Loucy (cell line): ENCODE data around the gene ALK.

Source experiments
- H2AFZ ChIP-seq: fragments of 200-600 bp; sonication (generic); 2 replicates; pipeline ENCODE4 v1.6.0; 2016; ENCODE audit warnings: antibody characterized with exemption, mild to moderate bottlenecking, low read length, moderate library complexity
- H3F3A ChIP-seq: fragments of 200-600 bp; 2 replicates; pipeline ENCODE4 v1.6.0; 2016; ENCODE audit warnings: antibody characterized with exemption, low read depth, mild to moderate bottlenecking
- H3K27me3 ChIP-seq: fragments of 200-600 bp; sonication (generic); 2 replicates; pipeline ENCODE4 v1.6.1; 2014; ENCODE audit warnings: low read length, mild to moderate bottlenecking; ENCODE audit not compliant: insufficient read depth, poor library complexity, severe bottlenecking
- H3K36me3 ChIP-seq: fragments of 200-600 bp; sonication (generic); 2 replicates; pipeline ENCODE4 v1.6.1; 2016; ENCODE audit warnings: low read length; ENCODE audit not compliant: insufficient read depth
- H3K4me1 ChIP-seq: fragments of 200-600 bp; sonication (generic); 2 replicates; pipeline ENCODE4 v1.5.1; 2014; ENCODE audit warnings: low read length, mild to moderate bottlenecking; ENCODE audit not compliant: insufficient read depth, poor library complexity, severe bottlenecking
- H3K4me2 ChIP-seq: fragments of 200-600 bp; sonication (generic); 2 replicates; pipeline ENCODE4 v1.6.0; 2014; ENCODE audit warnings: antibody characterized with exemption, low read length, low read depth, mild to moderate bottlenecking; ENCODE audit not compliant: poor library complexity, severe bottlenecking
- H3K4me3 ChIP-seq: fragments of 200-600 bp; sonication (generic); 2 replicates; pipeline ENCODE4 v1.5.1; 2014; ENCODE audit warnings: low read length, mild to moderate bottlenecking, mixed read lengths; ENCODE audit not compliant: poor library complexity, severe bottlenecking
- H3K79me2 ChIP-seq: fragments of 200-600 bp; sonication (generic); 2 replicates; pipeline ENCODE4 v1.6.1; 2014; ENCODE audit warnings: low read length; ENCODE audit not compliant: insufficient read depth
- H3K9ac ChIP-seq: fragments of 200-600 bp; sonication (generic); 2 replicates; pipeline ENCODE4 v1.6.0; 2014; ENCODE audit warnings: mild to moderate bottlenecking, low read depth, low read length, moderate library complexity; ENCODE audit not compliant: poor library complexity, severe bottlenecking
- H3K9me2 ChIP-seq: fragments of 200-600 bp; sonication (generic); replicated peaks from 2 replicates; pipeline ENCODE4 v1.6.1; 2016; ENCODE audit warnings: low read depth, low read length, mixed read lengths
- H3K9me3 ChIP-seq: fragments of 200-600 bp; sonication (generic); 2 replicates; pipeline ENCODE4 v1.6.1; 2014; ENCODE audit warnings: mild to moderate bottlenecking, antibody characterized with exemption, low read length, low read depth; ENCODE audit not compliant: insufficient read depth
- H4K20me1 ChIP-seq: fragments of 200-600 bp; sonication (generic); 2 replicates; pipeline ENCODE4 v1.6.0; 2014; ENCODE audit warnings: antibody characterized with exemption, low read length, mild to moderate bottlenecking; ENCODE audit not compliant: insufficient read depth, poor library complexity, severe bottlenecking
- CTCF ChIP-seq: fragments of 200-600 bp; sonication (generic); conservative IDR thresholded peaks from 2 replicates; pipeline ENCODE4 v1.5.1; 2014; ENCODE audit warnings: mild to moderate bottlenecking, antibody characterized with exemption, low read length
- EZH2phosphoT487 ChIP-seq: fragments of 200-600 bp; IDR thresholded peaks from 2 replicates; pipeline ENCODE4 v1.6.1; 2018; ENCODE audit warnings: antibody characterized with exemption, mild to moderate bottlenecking, moderate library complexity, borderline replicate concordance

The ALK gene

GRCh38 chr2:29351916-29352591 is 569.3 kb downstream of the ALK start:
- Histone ChIP-seq H2AFZ (no peak overlapping the region), H3K9me3 (no peaks in the 10 kb centered on the region), H3K9ac (no peak overlapping the region), H3K4me2 (no peak overlapping the region), H4K20me1 (no peaks in the 10 kb centered on the region), H3K4me1 (peaks cover 5% of the 10 kb centered on the region), H3K79me2 (no peaks in the 10 kb centered on the region), H3K9me2 (no peaks in the 10 kb centered on the region), H3K36me3 (no peaks in the 10 kb centered on the region), H3F3A (no peaks in the 10 kb centered on the region), H3K27me3 (no peaks in the 10 kb centered on the region), H3K4me3 (no peak overlapping the region)
- TF ChIP-seq EZH2phosphoT487 (no peak), CTCF (no peak)

GRCh38 chr2:29351248-29351647 is 570.1 kb downstream of the ALK start:
- Histone ChIP-seq H3K9me2 (no peaks in the 10 kb centered on the region), H3K9me3 (no peaks in the 10 kb centered on the region), H3K9ac (no peak overlapping the region), H3K4me1 (peaks cover 5% of the 10 kb centered on the region), H3K27me3 (no peaks in the 10 kb centered on the region), H3K36me3 (no peaks in the 10 kb centered on the region), H3F3A (no peaks in the 10 kb centered on the region), H4K20me1 (no peaks in the 10 kb centered on the region), H2AFZ (no peak overlapping the region), H3K4me2 (no peak overlapping the region), H3K79me2 (no peaks in the 10 kb centered on the region), H3K4me3 (no peak overlapping the region)
- TF ChIP-seq CTCF = no peak
- TF ChIP-seq EZH2phosphoT487 = no peak

- no peaks in the 10 kb centered on the region for H3F3A ChIP-seq
- H2AFZ ChIP-seq = no peak overlapping the region
- H3K27me3 ChIP-seq = no peaks in the 10 kb centered on the region
- no peak overlapping the region for H3K4me3 ChIP-seq
- H3K4me2 ChIP-seq = no peak overlapping the region
- TF ChIP-seq EZH2phosphoT487 (no peak), CTCF (no peak)
- no peaks in the 10 kb centered on the region for H3K9me3 ChIP-seq
- no peaks in the 10 kb centered on the region for H3K9me2 ChIP-seq
- H4K20me1 ChIP-seq = no peaks in the 10 kb centered on the region
- no peaks in the 10 kb centered on the region for H3K79me2 ChIP-seq
- peaks cover 5% of the 10 kb centered on the region for H3K4me1 ChIP-seq
- H3K9ac ChIP-seq = no peak overlapping the region
- H3K36me3 ChIP-seq = no peaks in the 10 kb centered on the region
These were observed 571.9 kb downstream of the ALK start for GRCh38 chr2:29349316-29350030.
